HG02840 (cell line): ENCODE results near the gene SLX9.

Experiments used
- ATAC-seq: cut with Tn5 transposase; IDR thresholded peaks from one replicate; pipeline ENCODE4 v1.9.1; 2021; ENCODE audit warnings: mild to moderate bottlenecking, moderate library complexity, moderate number of reproducible peaks; ENCODE audit not compliant: unreplicated experiment, low FRiP score

Gene SLX9

GRCh38 chr21:44943686-44944550 is 4.1 kb downstream of the SLX9 start:
- ATAC-seq = no peak

GRCh38 chr21:44944596-44944995 is 4.8 kb downstream of the SLX9 start:
- ATAC-seq = no peak

GRCh38 chr21:44946254-44947041 is 6.6 kb downstream of the SLX9 start:
- ATAC-seq = no peak

- ATAC-seq = no peak
Measured at GRCh38 chr21:44947111-44947929, 7.5 kb downstream of the SLX9 start.

- no peak for ATAC-seq
Measured at GRCh38 chr21:44947930-44948331, 8.1 kb downstream of the SLX9 start.

- ATAC-seq = no peak
Measured at GRCh38 chr21:44948426-44949120, 8.7 kb downstream of the SLX9 start.

- ATAC-seq = no peak
Measured at GRCh38 chr21:44949161-44949778, 9.4 kb downstream of the SLX9 start.

GRCh38 chr21:44949779-44950198 is 10.0 kb downstream of the SLX9 start:
- ATAC-seq = no peak

- ATAC-seq = no peak
Measured at GRCh38 chr21:44950351-44950750, 10.5 kb downstream of the SLX9 start.

- ATAC-seq = no peak
Measured at GRCh38 chr21:44951186-44951915, 11.5 kb downstream of the SLX9 start.

GRCh38 chr21:44952116-44952928 is 12.5 kb downstream of the SLX9 start:
- ATAC-seq = no peak

GRCh38 chr21:44952929-44953627 is 13.2 kb downstream of the SLX9 start:
- no peak for ATAC-seq

GRCh38 chr21:44953628-44954021 is 13.8 kb downstream of the SLX9 start:
- no peak for ATAC-seq

- ATAC-seq = no peak
Measured at GRCh38 chr21:44954281-44954771, 14.5 kb downstream of the SLX9 start.

GRCh38 chr21:44955141-44955797 is 15.4 kb downstream of the SLX9 start:
- no peak for ATAC-seq

- ATAC-seq = no peak
Measured at GRCh38 chr21:44955798-44956175, 16.0 kb downstream of the SLX9 start.
